Measurements from ENCODE around the gene PEX11B. TPM values are rescaled to one million over a fixed set of nuclear protein-coding genes. Genes with fewer than 3 reads are reported as not detected.
A peak's percentile ranks its signal among the peaks of the same experiment; 100 is the strongest.

PEX11B gene
- total and polyA plus RNA-seq, 2 experiments from 2014 or later = 7.4 to 9.1 TPM

- peak overlapping the region; percentile 84 for H3K4me3 Mint-ChIP-seq
- peak; percentile 15 for ATAC-seq
These were observed 32.1 kb downstream of the PEX11B start for GRCh38 chr1:145886390-145886789.

GRCh38 chr1:145885738-145886287, 32.7 kb downstream of the PEX11B start, which contains the start of gene ANKRD35:
TSS of gene ANKRD35 (minus strand) at chr1:145885866. CDS start at chr1:145885758, 108 bp downstream.
- Histone ChIP-seq H3K9me2 (ENCODE audit: insufficient read depth) (no peaks in the 10 kb centered on the region), H3K27me3 (ENCODE audit: insufficient read depth) (peaks cover 29% of the 10 kb centered on the region), H3F3A (replicated peaks; ENCODE audit: low read depth) (no peaks in the 10 kb centered on the region), H3K4me1 (ENCODE audit: insufficient read depth) (peaks cover 11% of the 10 kb centered on the region; the same call in 1 of the 2 replicates), H2AFZ (peak within 1 kb of the TSS; percentile 98), H3K4me3 (peak within 1 kb of the TSS; percentile 85), H3K79me2 (replicated peaks; ENCODE audit: insufficient read depth) (no peaks in the 10 kb centered on the region), H4K20me1 (replicated peaks; ENCODE audit: insufficient read depth) (no peaks in the 10 kb centered on the region), H3K36me3 (ENCODE audit: insufficient read depth) (no peaks in the 10 kb centered on the region), H3K27ac (ENCODE audit: low read depth) (no peak within 1 kb of the TSS), H3K4me2 (peak within 1 kb of the TSS; percentile 91)
- H3K36me3 Mint-ChIP-seq (ENCODE audit: low read depth) = no peaks in the 10 kb centered on the region
- H3K4me3 Mint-ChIP-seq = peak within 1 kb of the TSS; percentile 84
- no peak for TF ChIP-seq JUNB (IDR thresholded peaks at IDR 0.05; ENCODE audit: unreplicated experiment)
- no peak for TF ChIP-seq REST (IDR thresholded peaks at IDR 0.05; ENCODE audit: unreplicated experiment)
- no peak for TF ChIP-seq NANOG (IDR thresholded peaks at IDR 0.05; ENCODE audit: borderline replicate concordance)
- TF ChIP-seq EZH2 (IDR thresholded peaks at IDR 0.05; ENCODE audit: low read depth, unreplicated experiment) = no peak
- peaks cover 19% of the 10 kb centered on the region; the same call in 2 of the 3 replicates for H3K4me1 Mint-ChIP-seq
- H3K27ac Mint-ChIP-seq = no peak within 1 kb of the TSS
- DNase-seq (ENCODE audit: low spot score) (peak; percentile 93), ATAC-seq (peak; percentile 97)
- no peaks in the 10 kb centered on the region for H3K9me3 Mint-ChIP-seq
- peaks cover 18% of the 10 kb centered on the region for H3K27me3 Mint-ChIP-seq (ENCODE audit: insufficient read depth, low read depth, poor library complexity)

More at GRCh38 chr1:145886390-145886789, 32.1 kb downstream of the PEX11B start:
- peak; percentile 23 for DNase-seq (ENCODE audit: low spot score)
- Histone ChIP-seq H3K79me2 (replicated peaks; ENCODE audit: insufficient read depth) (no peaks in the 10 kb centered on the region), H3K4me3 (peak overlapping the region; percentile 85), H3K4me2 (peak overlapping the region; percentile 91), H4K20me1 (replicated peaks; ENCODE audit: insufficient read depth) (no peaks in the 10 kb centered on the region), H3K27ac (ENCODE audit: low read depth) (no peak overlapping the region), H2AFZ (peak overlapping the region; percentile 98), H3F3A (replicated peaks; ENCODE audit: low read depth) (no peaks in the 10 kb centered on the region), H3K27me3 (ENCODE audit: insufficient read depth) (peaks cover 29% of the 10 kb centered on the region), H3K4me1 (ENCODE audit: insufficient read depth) (peaks cover 11% of the 10 kb centered on the region; the same call in 1 of the 2 replicates), H3K9me2 (ENCODE audit: insufficient read depth) (no peaks in the 10 kb centered on the region), H3K36me3 (ENCODE audit: insufficient read depth) (no peaks in the 10 kb centered on the region)
- Mint-ChIP-seq H3K36me3 (ENCODE audit: low read depth) (no peaks in the 10 kb centered on the region), H3K27me3 (ENCODE audit: insufficient read depth, low read depth, poor library complexity) (peaks cover 18% of the 10 kb centered on the region), H3K9me3 (no peaks in the 10 kb centered on the region), H3K4me1 (peaks cover 19% of the 10 kb centered on the region; the same call in 2 of the 3 replicates), H3K27ac (no peak overlapping the region)
- TF ChIP-seq POLR2AphosphoS5 (IDR thresholded peaks at IDR 0.05; ENCODE audit: low read depth) (no peak), STAT1 (IDR thresholded peaks at IDR 0.05; ENCODE audit: unreplicated experiment) (no peak), EZH2phosphoT487 (IDR thresholded peaks at IDR 0.05; ENCODE audit: unreplicated experiment) (no peak), ZNF331 (CRISPR knock-in tag; IDR thresholded peaks at IDR 0.05; ENCODE audit: low read depth) (no peak)
